K562 (cell line): ENCODE results near the gene MERTK. TPM values are rescaled to one million over a fixed set of nuclear protein-coding genes. Genes with fewer than 3 reads are reported as not detected.

ENCODE experiments used
- AFF1 ChIP-seq, 2 experiments: fragments of 450-650 bp; IDR thresholded peaks; 2 replicates each; pipeline ENCODE4 v1.6.1; 2018; ENCODE audit warnings: mild to moderate bottlenecking in 2 of 2, low read depth in 1 of 2; ENCODE audit not compliant: partially characterized antibody in 2 of 2
- CHAMP1 ChIP-seq: fragments of 450-650 bp; IDR thresholded peaks from 2 replicates; pipeline ENCODE4 v1.6.1; 2016; ENCODE audit warnings: mild to moderate bottlenecking
- FOXJ2 ChIP-seq: fragments of 200-800 bp; sonication (Bioruptor generic); IDR thresholded peaks from 2 replicates; pipeline ENCODE4 v1.6.1; 2016; ENCODE audit warnings: missing genetic modification characterization, missing compliant biosample characterization
- HNRNPLL ChIP-seq: fragments of 200-400 bp; formaldehyde crosslinking; IDR thresholded peaks from 2 replicates; pipeline ENCODE4 v1.6.1; 2017; ENCODE audit warnings: low read length, low read depth, mild to moderate bottlenecking; ENCODE audit not compliant: poor library complexity, severe bottlenecking
- NR2F6 ChIP-seq: fragments of 450-650 bp; formaldehyde crosslinking; IDR thresholded peaks from 2 replicates; pipeline ENCODE4 v1.4.0; 2020; ENCODE audit warnings: mild to moderate bottlenecking
- SMARCE1 ChIP-seq: fragments of 450-650 bp; IDR thresholded peaks from 2 replicates; pipeline ENCODE4 v1.7.1; 2016; ENCODE audit warnings: mild to moderate bottlenecking
- ZNF217 ChIP-seq: sonication (generic); formaldehyde crosslinking; IDR thresholded peaks from 2 replicates; pipeline ENCODE4 v1.8.0; 2022; ENCODE audit warnings: mild to moderate bottlenecking, missing genetic modification reagents
- polyA plus RNA-seq, 8 experiments: library from polyadenylated mRNA; depleted of rRNA in 4 of 8; stranded (reverse) in 5 of 8; unstranded in 3 of 8; fragments of >200 nt; fragmentation: Nextera tagmentation in 2 of 8; fragmentation: Illumina TruSeq in 1 of 8; extraction: Ambion mirVana in 2 of 8; extraction: Trizol in 1 of 8; gene quantifications; 2 replicates each; pipeline versions ENCODE4 v1.2.1 to v1.2.3, GENCODE V29; 2011 to 2014; ENCODE audit warnings: inconsistent platforms in 1 of 8, missing spikeins in 1 of 8
- total RNA-seq, 7 experiments: library from RNA; depleted of rRNA in 6 of 7; stranded (reverse); fragments of >200 nt in 6 of 7; fragmentation: Illumina TruSeq in 2 of 7; extraction: Trizol in 2 of 7; gene quantifications; 2 replicates each; pipeline versions ENCODE4 v1.2.1 to v1.2.3, GENCODE V29; 2011 to 2021; ENCODE audit warnings: low replicate concordance in 1 of 7
- TF ChIP-seq, protein P1 (sequence below): fragments of 450-650 bp; IDR thresholded peaks from 2 replicates; pipeline ENCODE4 v1.6.1; 2017; ENCODE audit warnings: antibody characterized with exemption, mild to moderate bottlenecking
- TF ChIP-seq, protein P2 (sequence below): fragments of 250-450 bp; sonication (Bioruptor Pico); IDR thresholded peaks from 2 replicates; pipeline ENCODE4 v1.8.0; 2021; ENCODE audit warnings: borderline replicate concordance, mild to moderate bottlenecking, moderate library complexity; ENCODE audit not compliant: poor library complexity, severe bottlenecking
- TF ChIP-seq, protein P3 (sequence below): fragments of 200-800 bp; sonication (Bioruptor generic); IDR thresholded peaks from 2 replicates; pipeline ENCODE4 v1.6.1; 2017; ENCODE audit warnings: missing genetic modification characterization, missing compliant biosample characterization
- TF ChIP-seq, protein P4 (sequence below): sonication (generic); formaldehyde crosslinking; IDR thresholded peaks from 2 replicates; pipeline ENCODE4 v1.9.0; 2022; ENCODE audit warnings: mild to moderate bottlenecking, missing genetic modification reagents

Gene MERTK
- total and polyA plus RNA-seq, 9 of the 15 experiments (the other 6 are each of a cell fraction or from before 2014, with no cell fraction given), result 0.23 to 1.6 (median 0.74) TPM

DNA sequence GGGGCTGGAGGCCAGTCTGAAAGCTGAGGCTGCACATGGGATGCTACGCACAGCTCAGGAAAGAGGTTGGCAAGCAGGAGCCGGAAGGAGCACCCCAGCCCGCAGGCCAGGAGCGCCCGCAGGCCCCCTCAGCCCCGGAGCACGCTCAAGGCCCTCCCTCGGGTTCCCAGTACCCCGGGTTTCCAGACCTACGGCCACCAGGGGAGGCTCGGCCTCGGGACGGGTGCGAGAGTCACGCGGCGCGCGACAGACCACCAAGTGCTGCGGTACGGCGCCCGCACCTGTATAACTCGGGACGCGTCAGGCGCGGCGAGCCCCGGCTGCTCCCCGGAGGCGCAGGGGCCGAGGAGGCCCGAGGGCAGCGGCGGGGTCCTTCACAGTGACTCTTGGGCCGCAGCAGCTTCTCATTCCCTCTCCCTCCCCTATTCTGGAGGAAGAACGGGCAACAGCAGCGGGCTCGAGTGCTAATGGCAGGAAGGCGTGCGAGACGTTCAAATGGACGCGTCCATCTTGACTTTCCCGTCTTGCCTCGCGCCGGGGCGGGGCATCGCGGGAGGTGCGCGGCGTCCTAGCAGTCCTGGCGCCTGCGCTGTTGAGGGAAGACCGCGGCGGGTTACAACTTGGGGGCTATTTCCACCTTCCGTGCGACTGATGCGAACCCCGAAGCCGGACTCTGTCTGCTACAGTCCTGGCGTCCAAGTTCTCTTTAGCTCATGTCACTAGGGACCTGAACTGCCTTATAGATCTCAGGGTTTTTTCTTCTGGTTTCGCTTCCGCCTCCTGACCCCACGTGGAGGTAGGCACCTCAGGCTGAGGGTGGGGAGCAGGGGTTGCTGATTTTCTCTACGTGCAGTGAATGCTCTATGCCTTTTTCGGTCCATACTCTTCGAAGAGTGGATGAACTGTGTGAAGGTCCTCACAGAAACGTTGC is 14.5 kb upstream of the MERTK start, which contains the start of gene ANAPC1 (continued):
- TF ChIP-seq ZNF217 (no peak), NR2F6 (CRISPR knock-in tag) (peak; percentile 39; the same call in 1 of the 2 replicates), HNRNPLL (peak; percentile 31), CHAMP1 (no peak; the same call in 1 of the 2 replicates), AFF1 (IDR thresholded peaks at IDR 0.05; ENCODE audit: low read depth in 1 of 2, partially characterized antibody in 2 of 2) (peak in 1 of 2 experiments; percentile 48), FOXJ2 (tag) (no peak), SMARCE1 (no peak)
- TF ChIP-seq, protein P1, sequence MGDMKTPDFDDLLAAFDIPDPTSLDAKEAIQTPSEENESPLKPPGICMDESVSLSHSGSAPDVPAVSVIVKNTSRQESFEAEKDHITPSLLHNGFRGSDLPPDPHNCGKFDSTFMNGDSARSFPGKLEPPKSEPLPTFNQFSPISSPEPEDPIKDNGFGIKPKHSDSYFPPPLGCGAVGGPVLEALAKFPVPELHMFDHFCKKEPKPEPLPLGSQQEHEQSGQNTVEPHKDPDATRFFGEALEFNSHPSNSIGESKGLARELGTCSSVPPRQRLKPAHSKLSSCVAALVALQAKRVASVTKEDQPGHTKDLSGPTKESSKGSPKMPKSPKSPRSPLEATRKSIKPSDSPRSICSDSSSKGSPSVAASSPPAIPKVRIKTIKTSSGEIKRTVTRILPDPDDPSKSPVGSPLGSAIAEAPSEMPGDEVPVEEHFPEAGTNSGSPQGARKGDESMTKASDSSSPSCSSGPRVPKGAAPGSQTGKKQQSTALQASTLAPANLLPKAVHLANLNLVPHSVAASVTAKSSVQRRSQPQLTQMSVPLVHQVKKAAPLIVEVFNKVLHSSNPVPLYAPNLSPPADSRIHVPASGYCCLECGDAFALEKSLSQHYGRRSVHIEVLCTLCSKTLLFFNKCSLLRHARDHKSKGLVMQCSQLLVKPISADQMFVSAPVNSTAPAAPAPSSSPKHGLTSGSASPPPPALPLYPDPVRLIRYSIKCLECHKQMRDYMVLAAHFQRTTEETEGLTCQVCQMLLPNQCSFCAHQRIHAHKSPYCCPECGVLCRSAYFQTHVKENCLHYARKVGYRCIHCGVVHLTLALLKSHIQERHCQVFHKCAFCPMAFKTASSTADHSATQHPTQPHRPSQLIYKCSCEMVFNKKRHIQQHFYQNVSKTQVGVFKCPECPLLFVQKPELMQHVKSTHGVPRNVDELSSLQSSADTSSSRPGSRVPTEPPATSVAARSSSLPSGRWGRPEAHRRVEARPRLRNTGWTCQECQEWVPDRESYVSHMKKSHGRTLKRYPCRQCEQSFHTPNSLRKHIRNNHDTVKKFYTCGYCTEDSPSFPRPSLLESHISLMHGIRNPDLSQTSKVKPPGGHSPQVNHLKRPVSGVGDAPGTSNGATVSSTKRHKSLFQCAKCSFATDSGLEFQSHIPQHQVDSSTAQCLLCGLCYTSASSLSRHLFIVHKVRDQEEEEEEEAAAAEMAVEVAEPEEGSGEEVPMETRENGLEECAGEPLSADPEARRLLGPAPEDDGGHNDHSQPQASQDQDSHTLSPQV, result peak; percentile 35; the same call in 1 of the 2 replicates
- TF ChIP-seq, protein P2, sequence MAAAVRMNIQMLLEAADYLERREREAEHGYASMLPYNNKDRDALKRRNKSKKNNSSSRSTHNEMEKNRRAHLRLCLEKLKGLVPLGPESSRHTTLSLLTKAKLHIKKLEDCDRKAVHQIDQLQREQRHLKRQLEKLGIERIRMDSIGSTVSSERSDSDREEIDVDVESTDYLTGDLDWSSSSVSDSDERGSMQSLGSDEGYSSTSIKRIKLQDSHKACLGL (CRISPR knock-in tag), result peak; percentile 89
- TF ChIP-seq, protein P3, sequence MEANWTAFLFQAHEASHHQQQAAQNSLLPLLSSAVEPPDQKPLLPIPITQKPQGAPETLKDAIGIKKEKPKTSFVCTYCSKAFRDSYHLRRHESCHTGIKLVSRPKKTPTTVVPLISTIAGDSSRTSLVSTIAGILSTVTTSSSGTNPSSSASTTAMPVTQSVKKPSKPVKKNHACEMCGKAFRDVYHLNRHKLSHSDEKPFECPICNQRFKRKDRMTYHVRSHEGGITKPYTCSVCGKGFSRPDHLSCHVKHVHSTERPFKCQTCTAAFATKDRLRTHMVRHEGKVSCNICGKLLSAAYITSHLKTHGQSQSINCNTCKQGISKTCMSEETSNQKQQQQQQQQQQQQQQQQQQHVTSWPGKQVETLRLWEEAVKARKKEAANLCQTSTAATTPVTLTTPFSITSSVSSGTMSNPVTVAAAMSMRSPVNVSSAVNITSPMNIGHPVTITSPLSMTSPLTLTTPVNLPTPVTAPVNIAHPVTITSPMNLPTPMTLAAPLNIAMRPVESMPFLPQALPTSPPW (CRISPR knock-in tag), result peak; percentile 57
- TF ChIP-seq, protein P4, sequence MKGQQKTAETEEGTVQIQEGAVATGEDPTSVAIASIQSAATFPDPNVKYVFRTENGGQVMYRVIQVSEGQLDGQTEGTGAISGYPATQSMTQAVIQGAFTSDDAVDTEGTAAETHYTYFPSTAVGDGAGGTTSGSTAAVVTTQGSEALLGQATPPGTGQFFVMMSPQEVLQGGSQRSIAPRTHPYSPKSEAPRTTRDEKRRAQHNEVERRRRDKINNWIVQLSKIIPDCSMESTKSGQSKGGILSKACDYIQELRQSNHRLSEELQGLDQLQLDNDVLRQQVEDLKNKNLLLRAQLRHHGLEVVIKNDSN, result peak; percentile 71
